Neural cell (in vitro differentiated cells): ENCODE results near the gene CXCL14. TPM values are rescaled to one million over a fixed set of nuclear protein-coding genes. Genes with fewer than 3 reads are reported as not detected.

Experiments used
- H2AFZ ChIP-seq: fragments of 200-600, 300-800 bp; sonication (generic), shearing (Covaris generic); 2 replicates; pipeline ENCODE4 v1.6.0; 2014; ENCODE audit warnings: low read depth, mild to moderate bottlenecking, antibody characterized with exemption, low read length, moderate library complexity
- H3F3A ChIP-seq: fragments of 200-600 bp; shearing (Covaris generic); 2 replicates; pipeline ENCODE4 v1.6.1; 2016; ENCODE audit warnings: mild to moderate bottlenecking, moderate library complexity, mixed read lengths, antibody characterized with exemption, low read length; ENCODE audit not compliant: insufficient read depth, poor library complexity, severe bottlenecking
- H3K27ac ChIP-seq: fragments of 200-600, 300-800 bp; sonication (generic), shearing (Covaris generic); 2 replicates; pipeline ENCODE4 v1.5.1; 2014; ENCODE audit warnings: mild to moderate bottlenecking, low read length, moderate library complexity
- H3K27me3 ChIP-seq: fragments of 300-800, 200-600 bp; sonication (generic), shearing (Covaris generic); 2 replicates; pipeline ENCODE4 v1.6.0; 2014; ENCODE audit warnings: mild to moderate bottlenecking, low read depth, low read length, moderate library complexity; ENCODE audit not compliant: insufficient read depth
- H3K36me3 ChIP-seq: fragments of 300-800, 200-600 bp; sonication (generic), shearing (Covaris generic); 2 replicates; pipeline ENCODE4 v1.5.1; 2014; ENCODE audit warnings: mild to moderate bottlenecking, antibody characterized with exemption, low read length, moderate library complexity; ENCODE audit not compliant: insufficient read depth
- H3K4me2 ChIP-seq: fragments of 300-800, 200-600 bp; sonication (generic), shearing (Covaris generic); 2 replicates; pipeline ENCODE4 v1.6.0; 2014; ENCODE audit warnings: mild to moderate bottlenecking, low read length
- H3K4me3 ChIP-seq: fragments of 300-800, 200-600 bp; sonication (generic), shearing (Covaris generic); 2 replicates; pipeline ENCODE4 v1.5.1; 2014; ENCODE audit warnings: mild to moderate bottlenecking, low read length, moderate library complexity
- H3K79me2 ChIP-seq: fragments of 200-600 bp; shearing (Covaris generic); replicated peaks from 2 replicates; pipeline ENCODE4 v1.6.0; 2014; ENCODE audit warnings: mild to moderate bottlenecking, low read length, moderate library complexity; ENCODE audit not compliant: insufficient read depth
- H3K9ac ChIP-seq: fragments of 300-800, 200-600 bp; sonication (generic), shearing (Covaris generic); 2 replicates; pipeline ENCODE4 v1.6.1; 2016; ENCODE audit warnings: mild to moderate bottlenecking, low read length, mixed read lengths
- H3K9me2 ChIP-seq: fragments of 200-600 bp; shearing (Covaris generic); 2 replicates; pipeline ENCODE4 v1.6.1; 2016; ENCODE audit warnings: mild to moderate bottlenecking, low read length, mixed read lengths; ENCODE audit not compliant: insufficient read depth
- H3K9me3 ChIP-seq: fragments of 200-600, 300-800 bp; sonication (generic), shearing (Covaris generic); 2 replicates; pipeline ENCODE4 v1.6.1; 2016; ENCODE audit warnings: mild to moderate bottlenecking, mixed run types, low read length, moderate library complexity, mixed read lengths
- H4K20me1 ChIP-seq: fragments of 200-600 bp; shearing (Covaris generic); 2 replicates; pipeline ENCODE4 v1.6.1; 2016; ENCODE audit warnings: mild to moderate bottlenecking, mixed run types; ENCODE audit not compliant: insufficient read depth
- CTCF ChIP-seq: fragments of 450-650 bp; IDR thresholded peaks from 2 replicates; pipeline ENCODE4 v1.5.1; 2014; ENCODE audit warnings: antibody characterized with exemption, mild to moderate bottlenecking, moderate library complexity; ENCODE audit not compliant: poor library complexity, severe bottlenecking
- EP300 ChIP-seq: fragments of 450-650 bp; conservative IDR thresholded peaks from 2 replicates; pipeline ENCODE4 v1.6.1; 2014; ENCODE audit warnings: antibody characterized with exemption, mild to moderate bottlenecking, moderate library complexity; ENCODE audit not compliant: poor library complexity, severe bottlenecking
- EZH2 ChIP-seq: fragments of 200-600, 300-800 bp; shearing (Covaris generic), sonication (generic); IDR thresholded peaks from 2 replicates; pipeline ENCODE4 v1.6.1; 2014; ENCODE audit warnings: antibody characterized with exemption, low read length, borderline replicate concordance, mild to moderate bottlenecking; ENCODE audit not compliant: insufficient read depth, poor library complexity, severe bottlenecking
- MXI1 ChIP-seq: fragments of 450-650 bp; conservative IDR thresholded peaks from 2 replicates; pipeline ENCODE4 v1.6.1; 2014; ENCODE audit warnings: antibody characterized with exemption, mild to moderate bottlenecking; ENCODE audit not compliant: poor library complexity, severe bottlenecking
- POLR2AphosphoS5 ChIP-seq: IDR thresholded peaks from 2 replicates; pipeline ENCODE4 v1.6.1; 2012
- RAD21 ChIP-seq: fragments of 450-650 bp; conservative IDR thresholded peaks from 2 replicates; pipeline ENCODE4 v1.6.1; 2014; ENCODE audit warnings: antibody characterized with exemption, mild to moderate bottlenecking, moderate library complexity
- REST ChIP-seq: IDR thresholded peaks from 2 replicates; pipeline ENCODE4 v1.6.1; 2012; ENCODE audit warnings: borderline replicate concordance
- SMC3 ChIP-seq: fragments of 450-650 bp; conservative IDR thresholded peaks from 2 replicates; pipeline ENCODE4 v1.6.1; 2014; ENCODE audit warnings: antibody characterized with exemption, mild to moderate bottlenecking, moderate library complexity; ENCODE audit not compliant: poor library complexity
- TAF1 ChIP-seq: IDR thresholded peaks from 2 replicates; pipeline ENCODE4 v1.6.1; 2012; ENCODE audit warnings: low read depth
- polyA plus RNA-seq: library from polyadenylated mRNA; depleted of rRNA; stranded (reverse); fragments of >200 nt; gene quantifications from 2 replicates; pipeline ENCODE4 v1.2.3, GENCODE V29; 2014

CXCL14 gene
- polyA plus RNA-seq, 1 donor from 2014 or later = not detected

GRCh38 chr5:135538261-135538660, 40.5 kb downstream of the CXCL14 start:
- Histone ChIP-seq H3K9ac (no peak overlapping the region), H3K79me2 (no peaks in the 10 kb centered on the region), H4K20me1 (no peaks in the 10 kb centered on the region), H3K9me2 (no peaks in the 10 kb centered on the region), H3K27me3 (peaks cover 100% of the 10 kb centered on the region), H2AFZ (no peak overlapping the region), H3K4me3 (no peak overlapping the region), H3K4me2 (no peak overlapping the region), H3K27ac (no peak overlapping the region), H3F3A (peaks cover 5% of the 10 kb centered on the region), H3K36me3 (no peaks in the 10 kb centered on the region), H3K9me3 (no peaks in the 10 kb centered on the region)
- no peak for TF ChIP-seq EP300
- no peak for TF ChIP-seq REST
- no peak for TF ChIP-seq CTCF
- TF ChIP-seq POLR2AphosphoS5 = no peak
- TF ChIP-seq RAD21 = no peak
- no peak for TF ChIP-seq MXI1
- TF ChIP-seq EZH2 = no peak
- TF ChIP-seq TAF1 = no peak
- no peak for TF ChIP-seq SMC3

GRCh38 chr5:135537745-135538144, 41.0 kb downstream of the CXCL14 start:
- H3K79me2 ChIP-seq = no peaks in the 10 kb centered on the region
- no peaks in the 10 kb centered on the region for H3K9me3 ChIP-seq
- H3K9ac ChIP-seq = no peak overlapping the region
- no peak overlapping the region for H3K4me2 ChIP-seq
- H3K27ac ChIP-seq = no peak overlapping the region
- no peaks in the 10 kb centered on the region for H3K36me3 ChIP-seq
- H3K4me3 ChIP-seq = no peak overlapping the region
- no peak overlapping the region for H2AFZ ChIP-seq
- H3F3A ChIP-seq = peaks cover 5% of the 10 kb centered on the region
- TF ChIP-seq SMC3 (no peak), EP300 (no peak), RAD21 (no peak), POLR2AphosphoS5 (no peak), REST (no peak), CTCF (no peak), TAF1 (no peak), EZH2 (no peak), MXI1 (no peak)
- peaks cover 100% of the 10 kb centered on the region for H3K27me3 ChIP-seq
- H4K20me1 ChIP-seq = no peaks in the 10 kb centered on the region
- no peaks in the 10 kb centered on the region for H3K9me2 ChIP-seq
